Activated T-helper 1 cell treated with Interleukin-2 at 50 U/mL for 16 hours (primary cell): ENCODE measurements around the gene SIRT6.
A peak's percentile ranks its signal among the peaks of the same experiment; 100 is the strongest.
"Not testable (repeated sequence)": the region's sequence is repeated elsewhere in the genome, so short reads cannot be mapped to it uniquely, and the experiment has no call there.

ENCODE experiments used
- DNase-seq: peaks from one replicate; pipeline ENCODE4 v3.0.0-alpha.2; 2020; ENCODE audit warnings: low read depth

The SIRT6 gene

DNA sequence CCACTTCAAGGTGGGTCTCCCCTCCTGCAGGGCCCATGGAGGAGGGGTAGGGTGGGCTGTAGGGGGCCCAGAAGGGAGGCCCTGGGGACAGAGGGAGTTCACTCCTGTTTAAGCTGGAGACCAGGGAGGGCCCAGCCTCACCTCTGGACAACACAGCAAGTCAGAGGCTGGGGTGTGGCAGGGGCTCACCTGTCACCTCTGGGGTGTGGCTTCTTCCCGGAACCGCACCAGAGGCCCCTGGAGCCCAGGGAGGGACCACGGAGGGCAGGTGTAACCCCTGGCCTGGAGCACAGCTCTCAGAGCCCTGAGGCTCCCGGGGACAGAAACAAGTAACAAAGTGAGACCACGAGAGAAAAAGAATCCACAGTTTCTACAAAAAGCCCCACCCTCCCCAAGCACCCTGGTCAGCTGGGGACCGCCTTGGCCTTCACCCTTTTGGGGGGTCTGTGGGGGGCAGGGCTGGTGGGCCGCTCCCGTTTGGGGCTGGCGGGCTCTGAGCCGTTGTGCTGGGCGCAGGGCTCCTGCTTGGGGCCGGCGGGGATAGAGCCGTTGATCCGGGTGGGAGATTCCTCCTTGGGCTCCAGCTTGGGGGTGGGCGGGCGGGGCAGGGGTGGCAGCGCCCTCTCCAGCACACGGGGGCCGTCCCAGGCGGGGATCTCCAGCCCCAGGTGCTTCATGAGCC lies 8.0 kb downstream of the SIRT6 start:
- DNase-seq: no peak

DNA sequence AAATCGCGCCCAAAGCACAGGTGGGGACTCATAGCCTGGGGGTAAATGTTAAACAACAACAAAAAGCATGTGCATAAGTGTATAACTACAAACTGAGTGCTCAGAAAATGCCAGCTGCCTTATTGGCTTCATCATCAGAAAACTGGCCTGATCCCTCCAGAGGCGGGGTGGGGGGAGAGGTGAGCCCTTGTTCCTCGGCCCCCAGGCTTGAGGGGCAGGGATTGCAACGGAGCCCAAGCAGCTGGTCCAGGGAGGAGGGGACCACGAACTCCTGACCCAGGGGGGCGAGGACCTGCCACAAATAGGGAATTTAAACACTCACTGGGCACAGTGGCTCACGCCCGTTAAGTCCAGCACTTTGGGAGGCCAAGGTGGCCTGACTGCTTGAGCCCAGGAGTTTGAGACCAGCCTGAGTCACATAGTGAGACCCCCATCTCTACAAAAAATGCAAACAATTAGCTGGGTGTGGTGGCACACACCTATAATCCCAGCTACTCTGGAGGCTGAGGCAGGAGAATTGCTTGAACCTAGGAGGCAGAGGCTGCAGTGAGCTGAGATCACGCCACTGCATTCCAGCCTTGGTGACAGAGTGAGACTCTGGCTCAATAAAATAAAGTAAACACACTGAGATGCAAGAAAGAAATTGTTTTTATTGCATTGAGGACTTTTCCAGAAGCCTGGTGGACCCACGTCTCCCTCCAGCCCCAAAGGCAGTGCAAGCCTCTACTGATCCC lies 8.7 kb downstream of the SIRT6 start:
- no peak for DNase-seq

DNA sequence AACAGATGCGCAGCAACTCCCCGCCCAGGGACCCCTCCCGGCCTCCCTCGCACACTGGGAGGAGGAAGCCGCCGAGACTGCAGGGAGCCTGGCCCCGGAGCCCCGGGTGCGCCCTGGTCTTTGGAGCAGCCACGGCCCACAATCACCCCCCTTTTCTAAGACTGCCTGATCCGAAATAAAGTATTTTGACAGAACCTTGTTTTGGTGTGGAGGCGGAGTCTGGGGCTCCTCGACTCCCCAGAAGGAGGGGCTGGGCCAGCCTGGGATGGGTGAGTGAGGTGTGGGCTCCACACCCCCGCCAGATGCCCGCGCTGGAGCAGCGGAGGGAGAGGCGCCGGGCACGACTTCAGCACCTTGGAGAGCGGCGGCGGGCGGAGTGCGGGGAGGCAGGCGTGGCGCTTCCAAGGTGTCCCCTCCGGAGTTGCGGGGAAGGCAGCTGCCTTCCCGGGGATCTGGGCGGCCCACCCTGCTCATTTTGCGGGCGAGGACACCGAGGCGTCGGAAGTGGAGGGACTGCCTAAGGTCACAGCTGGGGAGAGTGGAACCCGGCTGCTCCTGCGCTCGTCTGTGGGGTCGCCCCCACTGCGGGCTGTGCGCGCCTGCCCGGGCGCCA lies 9.4 kb downstream of the SIRT6 start:
- peak; percentile 45 for DNase-seq

DNA sequence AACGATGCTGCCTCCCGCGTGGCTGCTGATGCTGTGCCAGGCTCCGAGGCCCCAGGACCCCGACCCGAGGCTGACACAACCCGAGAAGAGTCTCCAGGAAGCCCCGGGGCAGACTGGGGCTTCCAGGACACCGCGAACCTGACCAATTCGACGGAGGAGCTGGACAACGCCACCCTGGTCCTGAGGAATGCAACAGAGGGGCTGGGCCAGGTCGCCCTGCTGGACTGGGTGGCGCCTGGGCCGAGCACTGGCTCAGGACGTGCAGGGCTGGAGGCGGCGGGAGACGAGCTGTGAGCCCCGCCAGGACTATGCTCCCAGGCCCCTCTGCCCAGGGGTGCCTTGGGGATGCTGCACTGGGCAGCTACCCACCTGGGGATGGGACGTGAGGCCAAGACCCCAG lies 10.7 kb downstream of the SIRT6 start:
- no peak for DNase-seq

DNA sequence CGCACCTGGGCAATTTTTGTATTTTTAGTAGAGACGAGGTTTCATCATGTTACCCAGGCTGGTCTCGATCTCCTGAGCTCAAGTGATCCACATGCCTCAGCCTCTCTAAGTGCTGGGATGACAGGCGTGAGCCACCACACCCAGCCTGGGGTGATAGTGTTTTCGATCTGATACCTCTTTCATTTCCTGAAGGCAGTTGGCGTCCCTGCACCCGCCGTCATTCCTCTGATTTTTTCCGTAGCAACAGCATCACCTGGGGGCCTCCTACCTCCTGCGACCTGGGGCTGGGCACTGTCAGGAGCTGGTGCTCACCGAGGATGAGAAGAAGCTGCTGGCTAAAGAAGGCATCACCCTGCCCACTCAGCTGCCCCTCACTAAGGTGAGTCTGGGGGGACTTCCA lies 18.1 kb downstream of the SIRT6 start:
- DNase-seq: no peak

DNA sequence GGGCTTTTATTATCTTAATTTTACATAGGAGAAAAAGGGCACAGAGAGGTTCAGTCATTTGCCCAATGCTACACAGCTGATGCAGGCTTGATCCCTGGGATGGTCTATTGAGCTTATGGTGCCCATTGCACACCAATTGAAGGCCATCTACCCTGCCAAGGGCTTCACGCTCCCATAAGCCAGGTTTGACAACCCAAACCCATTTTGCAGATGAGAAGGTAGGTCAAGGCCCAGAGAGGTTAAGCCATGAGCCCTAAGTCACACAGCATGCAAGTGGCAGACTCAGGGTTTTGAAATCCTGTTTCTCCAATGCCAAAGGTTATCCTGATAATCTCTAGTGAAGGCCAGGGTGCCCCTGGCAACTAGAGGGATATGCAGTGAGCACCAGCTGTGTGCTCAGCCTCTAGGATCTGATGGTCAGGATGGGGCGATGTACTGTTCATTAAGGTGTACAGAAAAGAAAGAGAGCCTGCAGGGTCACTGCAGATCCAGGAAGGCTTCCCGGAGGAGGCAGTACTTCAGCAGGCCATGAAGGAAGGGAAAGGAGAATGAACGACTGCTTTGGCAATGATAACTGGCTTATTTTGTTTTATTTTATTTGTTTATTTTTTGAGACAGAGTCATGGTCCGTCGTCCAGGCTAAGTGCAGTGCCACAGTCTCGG lies 20.8 kb downstream of the SIRT6 start:
- DNase-seq: no peak

DNA sequence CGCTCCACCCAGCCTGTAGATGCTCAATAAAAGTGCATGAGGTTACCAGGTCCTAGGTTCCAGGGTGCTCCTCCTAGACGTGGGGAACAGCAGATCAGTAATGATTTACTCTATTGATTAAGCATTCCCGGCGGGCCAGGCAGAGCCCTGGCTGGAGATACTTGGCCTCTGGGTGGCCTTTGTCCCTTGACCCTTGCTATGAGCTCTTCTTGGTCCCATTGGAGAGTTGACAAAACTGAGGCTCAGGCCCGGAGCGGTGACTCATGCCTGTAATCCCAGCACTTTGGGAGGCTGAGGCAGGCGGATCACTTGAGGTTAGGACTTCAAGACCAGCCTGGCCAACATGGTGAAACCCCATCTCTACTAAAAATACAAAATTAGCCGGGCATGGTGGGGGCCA lies 24.4 kb downstream of the SIRT6 start:
- not testable (repeated sequence) for DNase-seq

DNA sequence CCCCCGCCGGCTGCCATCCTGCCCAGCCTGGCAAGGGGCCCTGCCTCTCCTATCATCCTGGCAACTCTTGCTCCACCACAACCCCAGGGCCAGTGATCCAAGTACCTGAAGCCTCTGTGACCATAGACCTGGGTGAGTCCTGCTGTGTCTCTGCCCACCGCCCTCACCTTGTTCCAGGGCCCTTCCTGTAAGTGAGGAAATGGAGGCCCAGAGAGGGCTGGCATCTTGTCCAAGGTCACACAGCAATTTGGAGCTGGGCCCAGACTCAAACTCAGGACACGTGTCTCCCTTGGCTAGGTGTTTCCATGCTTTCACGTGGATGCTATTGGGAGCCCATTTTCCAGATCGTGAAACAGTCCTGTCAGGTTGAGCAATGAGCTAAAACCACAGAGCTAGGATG lies 25.2 kb downstream of the SIRT6 start:
- DNase-seq: no peak

DNA sequence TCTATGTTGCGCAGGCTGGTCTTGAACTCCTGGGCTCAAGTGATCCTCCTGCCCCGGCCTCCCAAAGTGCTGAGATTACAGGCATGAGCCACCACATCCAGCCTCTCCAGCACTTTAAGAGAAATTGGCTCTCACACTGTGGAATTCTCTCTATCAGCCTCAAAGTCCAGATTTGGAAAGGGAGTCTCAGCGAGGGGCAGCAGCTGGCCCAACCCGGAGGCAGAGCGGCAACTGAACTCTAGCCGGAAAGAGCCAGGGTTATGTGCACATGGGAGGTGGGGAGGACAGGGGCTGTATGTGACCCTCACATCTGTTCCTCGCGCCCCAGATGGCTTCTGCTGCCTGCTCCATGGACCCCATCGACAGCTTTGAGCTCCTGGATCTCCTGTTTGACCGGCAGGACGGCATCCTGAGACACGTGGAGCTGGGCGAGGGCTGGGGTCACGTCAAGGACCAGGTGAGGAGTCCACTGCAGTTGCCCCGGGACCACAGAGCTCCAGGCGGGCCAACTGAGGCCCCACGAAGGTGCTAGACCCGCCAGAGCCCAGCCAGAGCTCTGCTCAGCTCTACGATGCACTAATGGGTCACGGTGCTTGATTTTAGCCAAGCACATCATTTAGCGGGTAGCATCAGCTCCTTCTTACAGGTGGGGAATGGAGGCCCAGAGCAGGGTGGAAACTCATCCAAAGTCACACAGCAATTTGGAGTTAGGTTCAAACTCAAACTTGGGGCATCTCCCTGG lies 27.6 kb downstream of the SIRT6 start:
- DNase-seq: no peak

DNA sequence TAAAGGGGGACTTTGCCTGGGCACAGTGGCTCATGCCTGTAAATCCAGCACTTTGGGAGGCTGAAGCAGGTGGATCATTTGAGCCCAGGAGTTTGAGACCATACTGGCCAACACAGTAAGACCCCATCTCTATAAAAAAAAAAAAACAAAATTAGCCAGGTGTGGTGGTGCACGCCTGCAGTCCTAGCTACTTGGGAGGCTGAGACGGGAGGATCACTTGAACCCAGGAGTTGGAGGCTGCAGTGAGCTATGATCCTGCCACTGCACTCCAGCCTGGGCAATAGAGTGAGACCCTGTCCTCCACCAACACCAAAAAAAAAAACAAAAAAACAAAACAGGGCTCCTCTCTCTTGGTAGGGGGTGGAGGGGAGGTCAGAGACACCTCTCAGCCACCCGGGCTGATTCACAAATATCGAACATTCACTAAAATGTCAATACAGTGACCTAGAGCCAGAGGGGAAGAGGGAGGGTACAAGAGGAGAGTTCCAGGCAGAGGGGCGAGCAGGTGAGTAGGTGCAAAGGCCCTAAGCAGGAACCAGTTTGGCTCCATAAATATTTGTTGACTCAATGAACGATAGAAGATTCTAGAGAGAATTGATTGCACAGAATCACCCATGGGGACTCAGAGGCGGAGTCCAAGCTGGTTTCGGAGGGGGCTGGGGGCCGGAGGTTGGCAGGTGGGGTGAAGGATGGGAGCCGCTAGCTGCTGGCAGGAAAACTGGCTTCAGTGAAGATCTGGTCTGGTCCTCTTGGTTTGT lies 29.9 kb downstream of the SIRT6 start:
- DNase-seq: no peak

DNA sequence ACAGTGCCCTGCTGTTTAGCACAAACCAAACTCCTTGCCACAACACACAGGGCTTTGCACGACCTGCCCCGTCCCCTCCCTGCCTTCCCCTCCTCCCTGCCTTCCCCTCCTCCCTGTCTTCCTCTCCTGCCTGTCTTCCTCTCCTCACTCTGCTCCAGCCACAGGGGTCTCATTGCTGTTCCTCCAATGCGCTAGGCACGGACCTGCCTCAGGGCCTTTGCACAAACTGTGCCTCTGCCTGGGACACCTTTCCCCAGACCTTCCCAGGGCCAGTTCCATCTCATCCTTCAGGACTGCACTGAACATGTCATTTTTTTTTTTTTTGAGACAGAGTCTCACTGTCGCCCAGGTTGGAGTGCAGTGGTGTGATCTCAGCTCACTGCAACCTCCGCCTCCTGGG lies 30.7 kb downstream of the SIRT6 start:
- no peak for DNase-seq

DNA sequence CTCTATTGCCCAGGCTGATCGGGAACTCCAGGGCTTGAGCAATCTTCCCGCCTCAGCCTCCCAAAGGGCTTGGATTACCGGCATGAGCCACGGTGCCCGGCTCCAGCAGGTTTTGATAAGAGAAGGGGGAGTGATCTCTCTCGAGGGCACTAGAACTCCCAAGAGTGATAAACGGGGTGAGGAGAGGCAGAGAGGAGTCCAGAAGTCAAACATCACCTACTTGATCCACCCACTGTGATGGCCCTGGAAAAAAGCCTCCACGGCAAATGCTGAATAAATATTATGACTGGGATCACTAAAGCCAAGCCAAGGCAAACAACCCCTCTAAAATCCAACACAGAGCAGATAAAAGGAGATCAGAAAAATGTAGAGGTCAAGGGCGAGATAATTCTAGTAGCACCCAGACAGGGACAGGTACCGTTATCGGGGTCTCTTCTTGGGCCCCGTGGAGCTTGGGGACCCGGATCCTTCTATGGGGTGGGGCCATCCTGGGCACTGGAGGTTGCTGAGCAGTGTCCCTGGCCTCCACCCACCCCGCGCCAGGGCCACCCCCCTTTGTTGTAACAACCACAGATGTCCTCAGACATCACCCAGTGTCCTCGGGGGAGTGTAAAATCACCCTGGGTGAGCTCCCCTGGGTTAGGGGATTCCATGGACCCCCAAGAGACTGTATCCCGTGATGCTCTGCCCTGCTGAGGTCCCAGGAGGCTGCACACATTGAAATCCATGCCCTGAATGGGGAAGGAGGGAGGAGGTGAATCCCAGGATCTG lies 32.7 kb downstream of the SIRT6 start:
- no peak for DNase-seq

DNA sequence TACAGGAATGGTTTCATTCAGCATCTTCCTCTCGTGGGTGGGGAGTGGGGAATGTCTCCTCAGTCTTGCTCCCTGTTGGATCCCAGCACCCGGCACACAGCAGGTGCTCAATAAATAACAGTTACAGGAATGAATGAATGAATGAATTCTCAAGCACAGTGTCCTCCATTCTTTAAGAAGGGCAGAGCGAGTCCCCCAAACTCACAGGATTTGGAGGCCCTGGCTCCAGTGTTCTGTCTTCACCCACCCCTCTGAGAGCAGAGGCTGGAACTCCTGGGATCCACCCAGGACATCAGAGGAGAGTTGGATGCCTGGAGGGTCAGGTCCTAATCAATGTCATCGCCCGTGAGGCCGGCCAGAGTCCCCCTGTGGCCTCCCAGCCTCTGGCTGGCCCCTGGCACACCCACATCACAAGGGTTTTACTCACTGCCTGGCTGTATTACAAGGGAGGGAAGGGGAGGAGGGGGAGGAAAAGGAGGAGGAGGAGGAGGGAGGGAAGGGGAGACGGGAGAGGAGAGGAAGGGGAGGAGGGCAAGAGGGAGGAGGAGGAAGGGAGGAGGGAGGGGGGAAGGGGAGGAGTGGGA lies 37.6 kb downstream of the SIRT6 start:
- no peak for DNase-seq

DNA sequence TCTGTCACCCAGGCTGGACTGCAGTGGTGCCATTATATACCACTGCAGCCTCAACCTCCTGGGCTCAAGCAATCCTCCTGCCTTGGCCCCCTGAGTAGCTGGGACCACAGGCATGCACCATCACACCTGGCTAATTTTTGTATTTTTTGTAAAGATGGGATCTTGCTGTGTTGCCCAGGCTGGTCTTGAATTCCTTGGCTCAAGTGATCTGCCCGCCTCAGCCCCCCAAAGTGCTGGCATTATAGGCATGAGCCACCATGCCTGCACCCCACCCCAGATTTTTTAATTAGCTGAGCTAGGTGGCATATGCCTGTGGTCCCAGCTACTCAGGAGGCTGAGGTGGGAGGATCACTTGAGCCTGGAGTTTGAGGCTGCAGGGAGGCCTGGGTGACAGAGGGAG lies 39.4 kb downstream of the SIRT6 start:
- not testable (repeated sequence) for DNase-seq

DNA sequence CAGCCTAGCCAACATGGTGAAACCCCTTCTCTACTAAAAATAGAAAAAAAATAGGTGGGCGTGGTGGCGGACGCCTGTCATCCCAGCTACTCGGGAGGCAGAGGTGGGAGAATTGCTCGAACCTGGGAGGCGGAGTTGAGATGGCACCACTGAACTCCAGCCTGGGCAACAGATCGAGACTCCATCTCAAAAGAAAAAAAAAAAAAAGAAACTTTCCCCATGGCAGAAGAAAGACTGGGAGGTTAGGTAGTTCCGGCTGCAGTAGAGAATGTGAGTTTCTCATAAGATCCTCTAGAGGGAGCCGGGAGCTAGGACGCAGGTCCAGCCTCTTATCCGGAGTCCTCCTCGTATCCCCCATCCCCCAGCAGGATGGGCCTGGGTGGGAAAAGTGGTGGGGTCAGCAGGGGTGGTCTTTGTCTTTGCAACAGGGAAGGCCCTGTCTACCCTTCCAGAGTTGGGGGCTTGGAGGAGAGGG lies 42.1 kb downstream of the SIRT6 start:
- no peak for DNase-seq

DNA sequence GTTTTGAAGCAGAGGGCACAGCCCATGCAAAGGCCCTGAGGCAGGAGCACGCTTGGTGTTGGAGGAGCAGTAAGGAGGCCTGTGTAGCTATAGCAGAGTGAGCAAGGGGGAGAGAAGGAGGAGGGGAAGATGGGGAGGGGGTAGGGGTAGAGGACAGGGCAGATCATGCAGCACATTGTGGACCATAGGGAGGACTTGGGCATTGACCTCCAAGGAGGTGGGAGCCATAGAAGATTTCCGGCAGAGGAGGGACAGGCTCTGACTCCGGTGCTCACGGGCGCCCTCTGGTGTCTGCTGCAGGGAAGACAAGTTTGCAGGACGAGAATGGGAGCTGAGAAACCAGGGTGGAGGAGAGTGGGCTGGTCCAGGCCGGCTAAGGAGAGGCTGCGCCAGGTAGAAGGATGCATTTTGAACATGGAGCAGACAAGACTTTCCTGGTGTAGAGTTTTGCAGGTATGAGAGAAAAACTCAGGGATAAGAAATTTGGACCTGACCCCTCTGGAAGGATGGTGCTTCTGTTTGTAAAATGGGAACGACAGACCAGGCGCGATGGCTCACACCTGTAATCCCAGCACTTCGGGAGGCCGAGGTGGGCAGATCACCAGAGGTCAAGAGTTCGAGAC lies 42.6 kb downstream of the SIRT6 start:
- peak; percentile 76 for DNase-seq

DNA sequence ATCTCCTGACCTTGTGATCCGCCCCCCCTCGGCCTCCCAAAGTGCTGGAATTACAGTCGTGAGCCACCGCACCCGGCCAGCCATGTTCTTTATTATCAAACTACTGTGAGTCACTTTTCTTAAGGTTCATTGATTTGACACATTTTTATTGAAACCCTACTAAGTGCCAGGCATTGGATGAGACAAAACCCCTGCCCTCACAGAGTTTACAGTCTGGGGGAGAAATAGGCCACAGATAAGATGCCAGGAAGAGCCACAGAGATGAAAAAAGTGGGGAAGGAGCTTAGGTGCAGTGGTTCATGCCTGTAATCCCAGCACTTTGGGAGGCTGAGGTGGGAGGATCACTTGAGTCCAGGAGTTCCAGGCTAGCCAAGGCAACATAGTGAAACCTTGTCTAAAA lies 43.9 kb downstream of the SIRT6 start:
- no peak for DNase-seq

DNA sequence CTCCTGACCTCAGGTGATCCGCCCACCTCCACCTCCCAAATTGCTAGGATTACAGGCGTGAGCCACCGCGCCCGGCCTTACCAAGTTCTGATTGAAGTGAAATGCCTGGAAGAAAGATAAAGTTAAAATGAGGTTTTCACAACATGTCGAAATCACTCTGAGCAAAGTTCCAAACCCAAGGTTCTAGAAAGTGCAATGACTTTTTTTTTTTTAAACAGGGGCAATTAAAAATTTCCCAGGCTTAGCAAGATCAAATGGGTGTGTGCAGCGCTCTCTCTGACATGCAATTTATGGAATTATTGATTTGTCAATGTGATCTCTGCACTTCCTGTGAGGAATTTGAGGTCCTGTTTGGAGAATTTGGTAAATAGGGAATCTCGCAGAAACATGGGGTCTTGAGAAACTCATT lies 45.7 kb downstream of the SIRT6 start:
- no peak for DNase-seq

DNA sequence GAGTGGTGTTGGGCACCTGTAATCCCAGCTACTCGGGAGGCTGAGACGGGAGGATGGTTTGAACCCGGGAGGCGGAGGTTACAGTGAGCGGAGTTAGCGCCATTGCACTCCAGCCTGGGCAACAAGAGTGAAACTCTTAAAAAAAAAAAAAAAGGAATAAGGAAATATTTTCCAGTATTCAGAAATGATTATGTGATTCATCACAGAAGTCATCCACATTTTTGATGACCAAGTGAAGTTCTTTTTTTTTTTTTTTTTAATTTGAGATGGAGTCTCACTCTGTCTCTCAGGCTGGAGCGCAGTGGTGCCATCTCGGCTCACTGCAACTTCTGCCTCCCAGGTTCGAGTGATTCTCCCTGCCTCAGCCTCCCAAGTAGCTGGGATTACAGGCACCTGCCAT lies 47.0 kb downstream of the SIRT6 start:
- DNase-seq: not testable (repeated sequence)

DNA sequence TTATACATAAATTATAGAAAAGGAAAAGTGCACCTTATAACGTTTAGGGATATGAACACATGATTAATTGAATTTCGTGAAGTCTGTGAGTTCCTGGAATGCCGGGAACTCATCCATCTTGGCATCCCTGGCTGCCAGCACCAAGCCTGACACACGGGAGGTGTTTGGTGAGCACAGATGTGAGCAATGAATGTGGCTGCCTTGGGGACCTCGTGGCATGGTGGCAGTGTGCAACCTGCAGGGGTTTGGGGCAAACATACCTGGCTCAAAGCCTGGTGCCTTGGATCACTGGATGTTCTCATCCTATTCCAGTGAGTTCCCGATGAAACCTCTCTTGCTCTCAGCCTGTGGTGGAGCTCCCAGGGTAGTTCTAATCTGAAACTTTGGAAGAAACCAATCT lies 48.0 kb downstream of the SIRT6 start:
- DNase-seq: no peak
